ENCODE data around the gene FALEC.
"Not testable (repeated sequence)": the region's sequence is repeated elsewhere in the genome, so short reads cannot be mapped to it uniquely, and the experiment has no call there.

FALEC gene

GRCh38 chr1:150564051-150564991 lies 48.8 kb downstream of the FALEC start:
- no peak for ATAC-seq
- TF ChIP-seq TCF4 (CRISPR knock-in tag; IDR thresholded peaks at IDR 0.05; ENCODE audit: borderline replicate concordance) (no peak), BACH2 (CRISPR knock-in tag; IDR thresholded peaks at IDR 0.05; ENCODE audit: borderline replicate concordance) (no peak), ARNTL (CRISPR knock-in tag; IDR thresholded peaks at IDR 0.05; ENCODE audit: borderline replicate concordance, low read depth) (no peak), RARB (CRISPR knock-in tag; IDR thresholded peaks at IDR 0.05) (no peak), ZFP30 (CRISPR knock-in tag; IDR thresholded peaks at IDR 0.05) (no peak), PPARA (CRISPR knock-in tag; IDR thresholded peaks at IDR 0.05; ENCODE audit: borderline replicate concordance) (no peak), POU6F1 (CRISPR knock-in tag; IDR thresholded peaks at IDR 0.05; ENCODE audit: borderline replicate concordance, low read depth) (no peak; the same call in 1 of the 2 replicates), SNAI2 (CRISPR knock-in tag; IDR thresholded peaks at IDR 0.05) (no peak), CREB5 (CRISPR knock-in tag; IDR thresholded peaks at IDR 0.05; ENCODE audit: low read depth) (no peak), ZNF8 (CRISPR knock-in tag; IDR thresholded peaks at IDR 0.05) (no peak), ZC3H10 (CRISPR knock-in tag; IDR thresholded peaks at IDR 0.05) (no peak), CSRNP3 (CRISPR knock-in tag; IDR thresholded peaks at IDR 0.05) (no peak), ZFP3 (CRISPR knock-in tag; IDR thresholded peaks at IDR 0.05) (no peak), ISL1 (CRISPR knock-in tag; IDR thresholded peaks at IDR 0.05) (no peak), TOX (CRISPR knock-in tag; IDR thresholded peaks at IDR 0.05; ENCODE audit: borderline replicate concordance) (no peak), CSDC2 (CRISPR knock-in tag; IDR thresholded peaks at IDR 0.05) (no peak), ZNF70 (CRISPR knock-in tag; IDR thresholded peaks at IDR 0.05) (no peak), PATZ1 (CRISPR knock-in tag; IDR thresholded peaks at IDR 0.05; ENCODE audit: borderline replicate concordance) (no peak), ZNF565 (CRISPR knock-in tag; conservative IDR thresholded peaks at IDR 0.05; ENCODE audit: low read depth) (no peak)

GRCh38 chr1:150565240-150565991 lies 49.9 kb downstream of the FALEC start:
- ATAC-seq = not testable (repeated sequence)

- ATAC-seq = no peak
- TF ChIP-seq ARNTL (CRISPR knock-in tag; IDR thresholded peaks at IDR 0.05; ENCODE audit: borderline replicate concordance, low read depth) = no peak
- TF ChIP-seq CREB5 (CRISPR knock-in tag; IDR thresholded peaks at IDR 0.05; ENCODE audit: low read depth) = no peak; the same call in 1 of the 2 replicates
- TF ChIP-seq BACH2 (CRISPR knock-in tag; IDR thresholded peaks at IDR 0.05; ENCODE audit: borderline replicate concordance) = no peak
- TF ChIP-seq ZNF70 (CRISPR knock-in tag; IDR thresholded peaks at IDR 0.05) = no peak
- no peak for TF ChIP-seq OSR1 (CRISPR knock-in tag; IDR thresholded peaks at IDR 0.05)
- no peak for TF ChIP-seq POU6F1 (CRISPR knock-in tag; IDR thresholded peaks at IDR 0.05; ENCODE audit: borderline replicate concordance, low read depth)
- no peak for TF ChIP-seq TOX (CRISPR knock-in tag; IDR thresholded peaks at IDR 0.05; ENCODE audit: borderline replicate concordance)
- TF ChIP-seq CSDC2 (CRISPR knock-in tag; IDR thresholded peaks at IDR 0.05) = no peak
These were observed 51.2 kb downstream of the FALEC start for GRCh38 chr1:150566589-150567340.
